KMS-11 (cell line): ENCODE measurements around the gene TRPC3.
"Not testable (repeated sequence)": the region's sequence is repeated elsewhere in the genome, so short reads cannot be mapped to it uniquely, and the experiment has no call there.

ENCODE experiments used
- H2AFZ ChIP-seq: fragments of 200-600 bp; sonication (generic); 2 replicates; pipeline ENCODE4 v1.6.1; 2016; ENCODE audit warnings: antibody characterized with exemption, mixed run types, low read depth
- H3K27ac ChIP-seq: fragments of 200-600 bp; sonication (generic); 2 replicates; pipeline ENCODE4 v1.6.1; 2016; ENCODE audit warnings: mild to moderate bottlenecking, mixed run types
- H3K27me3 ChIP-seq: fragments of 200-600 bp; sonication (generic); 2 replicates; pipeline ENCODE4 v1.6.1; 2017; ENCODE audit warnings: mild to moderate bottlenecking, low read depth, mixed run types, moderate library complexity; ENCODE audit not compliant: insufficient read depth
- H3K36me3 ChIP-seq: fragments of 200-600 bp; sonication (generic); 2 replicates; pipeline ENCODE4 v1.6.1; 2017; ENCODE audit warnings: mild to moderate bottlenecking, mixed run types; ENCODE audit not compliant: insufficient read depth
- H3K4me1 ChIP-seq: fragments of 200-600 bp; sonication (generic); 2 replicates; pipeline ENCODE4 v1.6.1; 2016; ENCODE audit warnings: mild to moderate bottlenecking, low read depth, mixed run types; ENCODE audit not compliant: poor library complexity, severe bottlenecking
- H3K4me2 ChIP-seq: fragments of 200-600 bp; sonication (generic); 2 replicates; pipeline ENCODE4 v1.7.0; 2016; ENCODE audit warnings: mild to moderate bottlenecking, mixed run types
- H3K4me3 ChIP-seq: fragments of 200-600 bp; sonication (generic); IDR thresholded peaks from 2 replicates; pipeline ENCODE4 v1.6.1; 2017; ENCODE audit warnings: low read depth, low read length, mixed read lengths; ENCODE audit not compliant: insufficient read depth
- H3K79me2 ChIP-seq: fragments of 200-600 bp; sonication (generic); 2 replicates; pipeline ENCODE4 v1.6.1; 2016; ENCODE audit warnings: low read depth, mixed run types; ENCODE audit not compliant: insufficient read depth
- H3K9ac ChIP-seq: fragments of 200-600 bp; sonication (generic); 2 replicates; pipeline ENCODE4 v1.6.1; 2016; ENCODE audit warnings: mild to moderate bottlenecking, mixed run types
- H4K20me1 ChIP-seq: fragments of 200-600 bp; sonication (generic); 2 replicates; pipeline ENCODE4 v1.6.1; 2016; ENCODE audit warnings: mild to moderate bottlenecking, mixed run types; ENCODE audit not compliant: insufficient read depth
- TF ChIP-seq, protein P1 (sequence below): fragments of 200-600 bp; sonication (generic); conservative IDR thresholded peaks from 2 replicates; pipeline ENCODE4 v1.6.1; 2017; ENCODE audit warnings: low read depth, mild to moderate bottlenecking, antibody characterized with exemption, low read length, moderate library complexity, mixed read lengths

Gene TRPC3

DNA sequence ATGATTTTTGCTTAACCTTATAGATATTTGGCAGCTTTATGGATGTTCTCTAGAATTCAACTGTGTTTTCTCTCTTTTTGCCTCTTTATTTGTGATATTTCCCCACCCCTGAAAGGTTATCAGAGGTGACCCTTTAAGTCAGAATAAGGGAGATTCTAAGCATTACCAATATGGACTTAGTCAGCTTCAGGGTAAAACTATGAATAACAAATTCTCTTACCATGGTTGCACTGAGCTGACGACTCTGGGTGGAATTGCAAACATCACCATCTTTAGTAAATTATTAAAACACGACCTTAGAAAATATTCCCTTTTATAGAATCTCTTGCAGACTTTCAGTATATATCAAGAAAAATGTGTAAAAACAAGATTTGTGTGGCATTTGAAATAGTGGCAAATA, 21.6 kb downstream of the TRPC3 start:
- no peaks in the 10 kb centered on the region for H3K36me3 ChIP-seq
- H2AFZ ChIP-seq: no peak overlapping the region
- TF ChIP-seq, protein P1, sequence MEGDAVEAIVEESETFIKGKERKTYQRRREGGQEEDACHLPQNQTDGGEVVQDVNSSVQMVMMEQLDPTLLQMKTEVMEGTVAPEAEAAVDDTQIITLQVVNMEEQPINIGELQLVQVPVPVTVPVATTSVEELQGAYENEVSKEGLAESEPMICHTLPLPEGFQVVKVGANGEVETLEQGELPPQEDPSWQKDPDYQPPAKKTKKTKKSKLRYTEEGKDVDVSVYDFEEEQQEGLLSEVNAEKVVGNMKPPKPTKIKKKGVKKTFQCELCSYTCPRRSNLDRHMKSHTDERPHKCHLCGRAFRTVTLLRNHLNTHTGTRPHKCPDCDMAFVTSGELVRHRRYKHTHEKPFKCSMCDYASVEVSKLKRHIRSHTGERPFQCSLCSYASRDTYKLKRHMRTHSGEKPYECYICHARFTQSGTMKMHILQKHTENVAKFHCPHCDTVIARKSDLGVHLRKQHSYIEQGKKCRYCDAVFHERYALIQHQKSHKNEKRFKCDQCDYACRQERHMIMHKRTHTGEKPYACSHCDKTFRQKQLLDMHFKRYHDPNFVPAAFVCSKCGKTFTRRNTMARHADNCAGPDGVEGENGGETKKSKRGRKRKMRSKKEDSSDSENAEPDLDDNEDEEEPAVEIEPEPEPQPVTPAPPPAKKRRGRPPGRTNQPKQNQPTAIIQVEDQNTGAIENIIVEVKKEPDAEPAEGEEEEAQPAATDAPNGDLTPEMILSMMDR: no peak

DNA sequence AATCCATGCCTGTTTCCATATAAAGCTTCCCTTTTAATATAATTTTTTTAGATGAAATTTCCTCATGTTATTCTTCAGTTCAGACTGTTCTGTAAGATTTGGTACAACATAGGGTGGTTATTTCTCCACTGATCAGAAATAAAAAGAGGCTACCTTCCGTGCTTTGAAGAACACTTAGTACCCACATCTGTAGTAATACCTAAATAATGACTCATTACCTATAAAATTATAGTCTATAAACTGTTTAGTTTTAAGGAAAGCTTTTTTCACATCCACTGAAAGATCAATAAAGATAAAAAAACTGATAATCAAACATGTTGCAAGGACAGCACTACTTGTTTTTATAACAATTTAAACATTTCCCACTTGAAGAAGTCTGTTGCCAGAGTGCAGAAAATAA, 23.9 kb downstream of the TRPC3 start:
- no peaks in the 10 kb centered on the region for H3K79me2 ChIP-seq
- H3K9ac ChIP-seq: no peak overlapping the region
- no peaks in the 10 kb centered on the region for H4K20me1 ChIP-seq
- no peak overlapping the region for H3K27ac ChIP-seq
- H2AFZ ChIP-seq: no peak overlapping the region
- no peak overlapping the region for H3K4me2 ChIP-seq
- H3K4me3 ChIP-seq: no peak overlapping the region
- H3K36me3 ChIP-seq: no peaks in the 10 kb centered on the region
- TF ChIP-seq, protein P1: no peak
- no peaks in the 10 kb centered on the region for H3K27me3 ChIP-seq
- H3K4me1 ChIP-seq: no peaks in the 10 kb centered on the region

More for the DNA sequence above, 21.6 kb downstream of the TRPC3 start:
- Histone ChIP-seq H3K27ac (no peak overlapping the region), H3K79me2 (no peaks in the 10 kb centered on the region), H3K4me2 (no peak overlapping the region), H3K4me1 (no peaks in the 10 kb centered on the region), H3K9ac (no peak overlapping the region), H3K27me3 (no peaks in the 10 kb centered on the region), H4K20me1 (no peaks in the 10 kb centered on the region), H3K4me3 (no peak overlapping the region)

DNA sequence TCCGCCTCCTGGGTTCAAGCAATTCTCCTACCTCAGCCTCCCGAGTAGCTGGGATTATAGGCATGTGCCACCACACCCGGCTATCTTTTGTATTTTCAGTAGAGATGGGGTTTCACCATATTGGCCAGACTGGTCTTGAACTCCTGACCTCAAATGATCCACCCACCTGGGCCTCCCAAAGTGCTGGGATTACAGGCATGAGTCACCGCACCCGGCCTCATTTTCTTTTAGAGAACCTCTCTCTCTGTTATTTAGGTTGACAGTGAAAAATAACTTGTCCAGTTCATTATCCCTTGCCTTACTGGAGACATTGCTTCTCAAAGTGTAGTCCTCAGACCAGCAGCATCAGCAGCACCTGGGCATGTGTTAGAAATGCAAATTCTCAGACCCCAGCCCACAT, 25.4 kb downstream of the TRPC3 start:
- not testable (repeated sequence) for H3K4me3 ChIP-seq, H3K4me2 ChIP-seq, H3K36me3 ChIP-seq, H2AFZ ChIP-seq, H3K27ac ChIP-seq, H3K9ac ChIP-seq, H3K79me2 ChIP-seq, H3K4me1 ChIP-seq, H4K20me1 ChIP-seq, H3K27me3 ChIP-seq

DNA sequence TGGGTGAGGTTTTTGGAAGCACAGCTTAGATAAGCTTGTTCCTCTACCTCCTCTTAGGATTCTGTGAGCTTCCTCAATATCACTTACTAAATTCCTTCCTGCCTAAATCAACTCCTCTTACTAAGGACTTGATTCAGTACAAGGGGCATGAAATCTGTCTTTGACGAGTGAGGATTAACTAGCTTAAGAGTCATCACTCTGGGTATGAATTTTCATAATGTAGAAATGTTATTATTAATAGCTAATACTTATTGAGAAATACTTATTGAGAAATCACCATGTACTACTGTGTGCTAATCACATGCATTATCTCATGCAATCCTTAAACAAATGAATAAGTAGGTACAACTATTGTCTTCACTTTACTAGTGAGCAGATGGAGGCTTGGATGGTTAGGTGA, 28.6 kb downstream of the TRPC3 start:
- TF ChIP-seq, protein P1: no peak
- H3K4me1 ChIP-seq: no peaks in the 10 kb centered on the region

DNA sequence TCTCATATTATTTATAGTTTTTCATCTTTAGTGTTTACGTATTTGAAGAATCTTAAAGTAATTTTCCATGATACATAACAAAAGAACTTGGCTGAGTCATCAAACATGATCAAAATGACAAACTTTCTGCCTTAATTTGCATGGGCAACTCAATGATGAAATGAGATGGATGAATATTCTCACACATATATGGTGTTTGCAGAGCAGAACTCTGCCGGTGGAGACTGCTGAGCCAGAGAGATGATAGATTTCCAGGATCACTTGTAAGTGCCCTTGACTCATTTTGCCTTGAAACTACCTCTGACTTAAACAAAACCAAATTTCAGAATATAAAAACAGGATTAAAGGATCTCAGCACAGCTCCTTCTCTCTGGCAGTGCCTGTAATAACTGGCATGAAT, 38.2 kb downstream of the TRPC3 start:
- H3K9ac ChIP-seq: no peak overlapping the region
- H3K4me2 ChIP-seq: no peak overlapping the region
- no peaks in the 10 kb centered on the region for H3K4me1 ChIP-seq
- H3K79me2 ChIP-seq: no peaks in the 10 kb centered on the region
- no peak overlapping the region for H2AFZ ChIP-seq
- no peaks in the 10 kb centered on the region for H3K27me3 ChIP-seq
- no peaks in the 10 kb centered on the region for H4K20me1 ChIP-seq
- no peaks in the 10 kb centered on the region for H3K36me3 ChIP-seq
- no peak overlapping the region for H3K27ac ChIP-seq
- H3K4me3 ChIP-seq: no peak overlapping the region
- TF ChIP-seq, protein P1: no peak

More for the DNA sequence above, 28.6 kb downstream of the TRPC3 start:
- Histone ChIP-seq H4K20me1 (no peaks in the 10 kb centered on the region), H3K4me2 (no peak overlapping the region), H2AFZ (no peak overlapping the region), H3K79me2 (no peaks in the 10 kb centered on the region), H3K36me3 (no peaks in the 10 kb centered on the region), H3K9ac (no peak overlapping the region), H3K4me3 (no peak overlapping the region), H3K27me3 (no peaks in the 10 kb centered on the region), H3K27ac (no peak overlapping the region)
